ENCODE measurements around the gene CEMIP.

CEMIP gene

DNA sequence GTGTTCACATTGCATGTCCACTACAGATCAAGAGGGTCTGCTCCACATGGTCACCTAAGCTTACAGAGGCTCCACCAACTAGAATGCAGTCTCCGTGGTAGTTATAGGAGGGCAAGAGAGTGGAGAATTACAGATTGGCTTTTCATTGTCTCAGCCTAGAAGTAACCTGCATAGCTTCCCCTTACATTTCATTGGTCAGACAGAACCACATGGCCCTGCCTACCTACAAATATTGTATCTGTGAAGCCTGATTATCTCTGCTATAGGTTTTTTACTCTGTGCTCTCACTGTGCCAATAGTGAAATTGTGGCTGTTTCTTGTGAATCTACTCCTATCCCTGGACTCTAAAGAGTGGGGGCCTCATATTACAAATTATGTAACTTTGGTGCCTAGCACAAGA lies 219.1 kb downstream of the CEMIP start:
- DNase-seq (ENCODE audit: low read depth in 4 of 4, low spot score in 1 of 4): no peak

DNA sequence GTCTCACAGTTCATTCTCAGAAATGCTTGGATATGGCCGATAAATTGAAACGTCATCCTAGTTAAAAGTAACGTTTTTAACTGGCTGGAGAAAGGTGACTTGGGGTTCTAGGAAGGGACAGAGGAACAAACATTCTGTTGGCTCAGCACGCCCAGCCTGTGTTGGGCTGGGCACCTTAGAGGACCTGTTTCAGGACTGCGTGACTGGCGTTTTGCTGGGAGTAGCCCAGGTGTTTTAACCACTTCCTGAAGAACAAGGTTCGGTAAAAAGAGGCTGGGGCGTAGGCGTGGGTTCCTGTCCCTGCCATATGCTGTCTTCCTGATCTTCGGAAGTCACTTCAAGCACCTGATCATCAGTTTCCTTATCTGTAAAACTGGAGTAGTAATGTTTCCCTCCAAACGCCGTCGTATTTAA lies 220.5 kb downstream of the CEMIP start:
- peak in 2 of 4 experiments; percentile 39 to 64 for DNase-seq (ENCODE audit: low read depth in 4 of 4, low spot score in 1 of 4)

- DNase-seq (ENCODE audit: low read depth in 4 of 4, low spot score in 1 of 4): peak in 1 of 4 experiments; percentile 9
Observed at GRCh38 chr15:81000144-81000623, 221.0 kb downstream of the CEMIP start.

DNA sequence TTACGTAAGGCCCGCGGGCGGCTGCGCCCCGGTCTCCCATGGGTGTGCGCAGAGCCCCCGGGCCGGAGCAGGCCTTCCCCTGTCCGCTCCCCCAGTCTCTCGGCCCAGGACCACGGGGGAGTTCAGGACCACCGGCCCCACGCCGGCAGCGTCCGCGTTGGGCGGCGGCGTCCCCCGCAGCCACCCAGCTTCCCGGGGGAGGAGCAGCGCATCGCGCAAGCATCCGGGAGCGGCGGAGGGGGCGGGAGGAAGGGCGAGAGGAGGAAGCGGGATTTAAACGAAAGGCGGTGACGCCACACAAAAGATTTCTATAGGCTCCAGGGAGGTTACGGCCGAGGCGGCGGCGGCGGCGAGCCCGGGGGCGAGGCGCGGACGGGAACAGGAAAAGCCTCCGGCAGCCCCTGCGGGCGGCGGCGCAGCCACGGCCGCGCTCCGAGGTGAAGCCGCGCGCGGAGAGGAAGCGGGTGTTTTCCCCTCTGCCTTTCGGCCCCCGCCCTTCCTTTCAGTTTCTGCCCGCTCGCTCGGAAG lies 221.5 kb downstream of the CEMIP start, which contains the start of gene TLNRD1:
TLNRD1 (plus strand) TSS at position 300 of the 528 bp plus-strand sequence. CDS start 1,349 bp downstream, outside the sequence.
- peak; percentile 54 to 80 (median 64) for DNase-seq (ENCODE audit: low read depth in 4 of 4, low spot score in 1 of 4)

Data from stimulated activated CD4-positive, alpha-beta T cell treated with anti-CD3 and anti-CD28 coated beads, Interleukin-1b, Interleukin-23, amount 100 ng/mL, for 24 hours (primary cell).